Measurements from ENCODE around the gene FAM50B. TPM values are rescaled to one million over a fixed set of nuclear protein-coding genes. Genes with fewer than 3 reads are reported as not detected.

FAM50B gene
- total RNA-seq, 3 donors from 2014 or later (not counting 1 experiment from before 2014, with no cell fraction given): 1.9 to 4.7 (median 1.9) TPM

DNA sequence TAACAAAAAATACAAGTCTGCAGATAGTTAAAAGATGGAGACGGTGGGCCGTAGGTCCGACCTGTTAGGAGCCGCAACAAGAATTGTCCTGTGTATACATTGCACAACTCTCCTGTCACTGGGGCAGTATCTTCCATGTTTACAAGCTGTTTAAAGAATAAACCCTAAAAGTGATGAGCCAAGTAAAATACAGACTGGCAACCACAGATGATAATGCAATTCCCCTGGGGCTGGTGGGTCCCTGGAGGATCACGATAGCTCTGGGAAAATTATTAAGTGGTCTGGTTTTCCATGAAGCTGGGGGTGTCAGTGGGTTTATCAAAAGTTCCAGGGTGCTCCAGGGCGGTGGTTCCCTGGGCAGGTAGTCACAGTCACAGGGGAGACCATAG is 8.1 kb upstream of the FAM50B start:
- H3K27ac Mint-ChIP-seq: no peak overlapping the region
- intact Hi-C loops (cut with micrococcal nuclease): no loop called here
- no peak overlapping the region for H3K4me3 Mint-ChIP-seq
- H3K27me3 Mint-ChIP-seq (ENCODE audit: low read depth in 2 of 2): peaks cover 7 to 24% of the 10 kb centered on the region in 2 donors
- no peaks in the 10 kb centered on the region for H3K4me1 Mint-ChIP-seq
- H3K9me3 Mint-ChIP-seq: no peaks in the 10 kb centered on the region
- no peaks in the 10 kb centered on the region for H3K36me3 Mint-ChIP-seq
- 90% methylated on average over 6 of the region's 6 CpGs for WGBS (ENCODE audit: insufficient coverage)
- Histone ChIP-seq H3K27me3 (ENCODE audit: control insufficient read depth, insufficient read depth, low read length) (no peaks in the 10 kb centered on the region), H3K4me3 (ENCODE audit: low read length) (no peak overlapping the region), H3K9me3 (ENCODE audit: control insufficient read depth, insufficient read depth, low read length) (no peaks in the 10 kb centered on the region), H3K4me1 (ENCODE audit: control insufficient read depth, insufficient read depth, low read length) (no peaks in the 10 kb centered on the region), H3K27ac (ENCODE audit: low read length) (no peak overlapping the region), H3K36me3 (ENCODE audit: control insufficient read depth, insufficient read depth, low read length) (no peaks in the 10 kb centered on the region)
- TF ChIP-seq, protein P1, sequence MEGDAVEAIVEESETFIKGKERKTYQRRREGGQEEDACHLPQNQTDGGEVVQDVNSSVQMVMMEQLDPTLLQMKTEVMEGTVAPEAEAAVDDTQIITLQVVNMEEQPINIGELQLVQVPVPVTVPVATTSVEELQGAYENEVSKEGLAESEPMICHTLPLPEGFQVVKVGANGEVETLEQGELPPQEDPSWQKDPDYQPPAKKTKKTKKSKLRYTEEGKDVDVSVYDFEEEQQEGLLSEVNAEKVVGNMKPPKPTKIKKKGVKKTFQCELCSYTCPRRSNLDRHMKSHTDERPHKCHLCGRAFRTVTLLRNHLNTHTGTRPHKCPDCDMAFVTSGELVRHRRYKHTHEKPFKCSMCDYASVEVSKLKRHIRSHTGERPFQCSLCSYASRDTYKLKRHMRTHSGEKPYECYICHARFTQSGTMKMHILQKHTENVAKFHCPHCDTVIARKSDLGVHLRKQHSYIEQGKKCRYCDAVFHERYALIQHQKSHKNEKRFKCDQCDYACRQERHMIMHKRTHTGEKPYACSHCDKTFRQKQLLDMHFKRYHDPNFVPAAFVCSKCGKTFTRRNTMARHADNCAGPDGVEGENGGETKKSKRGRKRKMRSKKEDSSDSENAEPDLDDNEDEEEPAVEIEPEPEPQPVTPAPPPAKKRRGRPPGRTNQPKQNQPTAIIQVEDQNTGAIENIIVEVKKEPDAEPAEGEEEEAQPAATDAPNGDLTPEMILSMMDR (IDR thresholded peaks at IDR 0.05): no peak
- DNase-seq (no peak), ATAC-seq (no peak)

DNA sequence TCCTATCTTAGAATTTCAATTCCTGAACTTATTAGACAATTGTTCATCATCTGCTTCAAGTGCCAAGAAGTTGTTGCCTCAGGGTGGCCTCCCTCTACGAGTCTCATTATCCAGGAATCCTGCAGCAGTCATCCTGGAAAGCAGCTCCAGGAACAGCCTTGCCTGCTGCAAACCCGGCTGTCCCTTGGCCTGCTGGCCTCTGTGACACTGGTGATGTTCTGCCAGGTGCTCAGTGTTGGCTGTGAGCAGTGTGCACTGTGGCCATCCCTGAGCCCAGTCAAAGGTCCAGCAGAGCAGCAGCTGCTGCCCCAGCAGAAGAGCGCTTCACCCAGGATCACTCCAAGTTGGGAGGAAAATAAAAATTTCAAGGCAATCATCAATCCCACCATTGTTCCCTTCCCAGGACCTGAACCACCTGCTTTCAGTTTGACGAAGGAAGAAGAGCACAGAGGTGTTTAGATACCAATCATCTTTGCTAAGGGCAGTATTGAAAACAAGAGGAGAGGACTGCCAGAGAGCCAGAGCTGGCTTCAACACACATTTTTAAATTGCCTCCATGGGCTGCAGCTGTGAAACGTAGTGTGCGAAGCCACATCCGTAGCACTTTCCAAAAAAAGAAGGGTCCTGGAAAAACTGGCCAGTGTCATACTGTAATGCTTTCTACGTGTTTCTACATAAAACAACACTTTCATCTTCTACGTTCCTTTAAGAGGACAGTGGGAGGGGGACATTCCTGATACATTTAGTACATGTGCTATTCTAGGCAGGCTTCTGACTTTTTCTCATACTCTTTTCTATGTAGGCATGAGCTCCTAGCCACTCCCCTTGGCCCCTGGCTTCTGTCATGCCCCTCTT is 7.2 kb upstream of the FAM50B start:
- intact Hi-C loops (cut with micrococcal nuclease): no loop called here
- Mint-ChIP-seq H3K27ac (no peak overlapping the region), H3K27me3 (ENCODE audit: low read depth in 2 of 2) (peaks cover 7 to 24% of the 10 kb centered on the region in 2 donors), H3K36me3 (no peaks in the 10 kb centered on the region), H3K9me3 (no peaks in the 10 kb centered on the region), H3K4me3 (no peak overlapping the region), H3K4me1 (no peaks in the 10 kb centered on the region)
- 88% methylated on average over 8 of the region's 9 CpGs for WGBS (ENCODE audit: insufficient coverage)
- no peaks in the 10 kb centered on the region for H3K9me3 ChIP-seq (ENCODE audit: control insufficient read depth, insufficient read depth, low read length)
- no peak overlapping the region for H3K4me3 ChIP-seq (ENCODE audit: low read length)
- TF ChIP-seq, protein P1 (IDR thresholded peaks at IDR 0.05): no peak
- no peaks in the 10 kb centered on the region for H3K27me3 ChIP-seq (ENCODE audit: control insufficient read depth, insufficient read depth, low read length)
- H3K4me1 ChIP-seq (ENCODE audit: control insufficient read depth, insufficient read depth, low read length): no peaks in the 10 kb centered on the region
- H3K36me3 ChIP-seq (ENCODE audit: control insufficient read depth, insufficient read depth, low read length): no peaks in the 10 kb centered on the region
- DNase-seq (no peak), ATAC-seq (no peak)
- no peak overlapping the region for H3K27ac ChIP-seq (ENCODE audit: low read length)

DNA sequence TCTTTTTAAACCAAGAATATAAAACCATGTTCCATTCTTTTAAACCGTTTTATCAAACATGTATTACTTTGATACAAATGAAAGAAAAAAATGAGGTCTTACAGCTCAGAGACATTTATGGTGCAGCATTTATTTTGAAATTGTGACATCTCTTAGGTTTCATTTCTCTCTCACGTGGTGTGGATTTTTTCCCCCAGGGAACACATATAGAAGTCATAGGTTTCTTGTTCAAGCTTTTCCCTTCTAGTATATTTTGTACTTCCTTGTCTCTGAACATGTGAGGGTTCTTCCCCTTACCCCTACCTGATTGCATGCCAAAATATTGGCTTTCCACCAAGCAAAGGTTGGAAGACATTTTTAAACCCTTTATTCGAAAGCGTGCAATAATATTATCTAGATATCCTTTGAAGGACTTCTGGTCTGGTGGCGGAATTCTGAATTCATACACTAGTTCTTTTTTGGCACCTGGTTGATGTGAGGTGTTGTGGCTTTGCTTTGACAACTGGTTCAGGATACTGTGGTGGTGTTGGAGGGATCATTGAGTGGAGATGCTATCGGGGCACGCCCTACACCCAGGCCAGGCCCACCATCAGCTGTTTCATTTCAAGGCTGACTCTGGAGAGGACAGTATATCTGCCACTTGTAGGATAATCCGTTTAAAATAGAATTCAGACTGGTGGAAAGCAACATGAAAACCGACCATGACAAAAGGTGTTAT is 5.6 kb upstream of the FAM50B start:
- DNase-seq (no peak), ATAC-seq (no peak)
- no peak overlapping the region for H3K27ac ChIP-seq (ENCODE audit: low read length)
- 95% methylated on average over 7 of the region's 9 CpGs for WGBS (ENCODE audit: insufficient coverage)
- Mint-ChIP-seq H3K36me3 (no peaks in the 10 kb centered on the region), H3K27ac (no peak overlapping the region), H3K27me3 (ENCODE audit: low read depth in 2 of 2) (peaks cover 7 to 24% of the 10 kb centered on the region in 2 donors), H3K4me3 (no peak overlapping the region), H3K9me3 (no peaks in the 10 kb centered on the region), H3K4me1 (peaks cover 13 to 14% of the 10 kb centered on the region in 2 donors)
- H3K27me3 ChIP-seq (ENCODE audit: control insufficient read depth, insufficient read depth, low read length): no peaks in the 10 kb centered on the region
- H3K4me1 ChIP-seq (ENCODE audit: control insufficient read depth, insufficient read depth, low read length): peaks cover 2% of the 10 kb centered on the region
- no peaks in the 10 kb centered on the region for H3K36me3 ChIP-seq (ENCODE audit: control insufficient read depth, insufficient read depth, low read length)
- H3K4me3 ChIP-seq (ENCODE audit: low read length): no peak overlapping the region
- intact Hi-C loops (cut with micrococcal nuclease): no loop called here
- H3K9me3 ChIP-seq (ENCODE audit: control insufficient read depth, insufficient read depth, low read length): no peaks in the 10 kb centered on the region
- TF ChIP-seq, protein P1 (IDR thresholded peaks at IDR 0.05): no peak

Data from natural killer cell (primary cell).